ENCODE data around the gene THRAP3.

The THRAP3 gene

GRCh38 chr1:36352125-36352909 lies 128.1 kb downstream of the THRAP3 start:
- DNase-seq (ENCODE audit: low read depth): no peak

GRCh38 chr1:36352910-36353878 lies 129.0 kb downstream of the THRAP3 start:
- DNase-seq (ENCODE audit: low read depth): no peak

- DNase-seq (ENCODE audit: low read depth): no peak
Measured at GRCh38 chr1:36354486-36354885, 130.2 kb downstream of the THRAP3 start.
